WTC11 (cell line): ENCODE measurements around the gene KHDC1. TPM values are rescaled to one million over a fixed set of nuclear protein-coding genes. Genes with fewer than 3 reads are reported as not detected.
"Not testable (repeated sequence)": the region's sequence is repeated elsewhere in the genome, so short reads cannot be mapped to it uniquely, and the experiment has no call there.

Source experiments
- ATAC-seq: fragments of 200-7000 bp; cut with Tn5 transposase; 2 replicates; pipeline ENCODE4 v1.10.0; 2021; ENCODE audit warnings: mild to moderate bottlenecking, moderate library complexity
- CTCF ChIA-PET: fragments of 300-600 bp; sonication (Branson Sonifier 250); formaldehyde crosslinking; loops from one replicate; lab custom pipeline; 2021; ENCODE audit warnings: antibody characterized with exemption; lab: Charles Lee
- POLR2A ChIA-PET: fragments of 350-600 bp; sonication (Branson Sonifier 250); formaldehyde crosslinking; loops from one replicate; lab custom pipeline; 2021; ENCODE audit warnings: antibody characterized with exemption; lab: Charles Lee
- DNase-seq: peaks from one replicate; pipeline ENCODE4 v3.0.0; 2021; ENCODE audit warnings: low spot score
- H3K27ac Mint-ChIP-seq: 2 replicates; pipeline ENCODE4 v1.8.0; 2021; ENCODE audit warnings: mixed read lengths
- H3K27me3 Mint-ChIP-seq: 2 replicates; pipeline ENCODE4 v1.8.0; 2021; ENCODE audit warnings: low read depth, mild to moderate bottlenecking, moderate library complexity, mixed read lengths
- H3K36me3 Mint-ChIP-seq: 2 replicates; pipeline ENCODE4 v1.8.0; 2021; ENCODE audit warnings: mixed read lengths
- H3K4me1 Mint-ChIP-seq: 2 replicates; pipeline ENCODE4 v1.8.0; 2022; ENCODE audit warnings: mixed read lengths
- H3K4me3 Mint-ChIP-seq: 2 replicates; pipeline ENCODE4 v1.8.0; 2021; ENCODE audit warnings: mild to moderate bottlenecking, moderate library complexity, mixed read lengths
- H3K9me3 Mint-ChIP-seq: 2 replicates; pipeline ENCODE4 v1.8.0; 2021; ENCODE audit warnings: mixed read lengths
- ATF1 ChIP-seq: sonication (generic); formaldehyde crosslinking; IDR thresholded peaks from 2 replicates; pipeline ENCODE4 v1.8.1; 2023; ENCODE audit warnings: mild to moderate bottlenecking, moderate library complexity, missing genetic modification reagents
- ATF6 ChIP-seq: sonication (generic); formaldehyde crosslinking; IDR thresholded peaks from 2 replicates; pipeline ENCODE4 v1.8.1; 2023; ENCODE audit warnings: mild to moderate bottlenecking, missing genetic modification reagents
- CDX4 ChIP-seq: fragments of 250-450 bp; sonication (Bioruptor Pico); IDR thresholded peaks from 2 replicates; pipeline ENCODE4 v1.9.0; 2021; ENCODE audit warnings: moderate library complexity, mild to moderate bottlenecking, inconsistent platforms, borderline replicate concordance
- CTCF ChIP-seq: fragments of 200-600 bp; IDR thresholded peaks from 2 replicates; pipeline ENCODE4 v1.8.0; 2022; ENCODE audit warnings: antibody characterized with exemption
- ESRRA ChIP-seq: sonication (generic); formaldehyde crosslinking; IDR thresholded peaks from 2 replicates; pipeline ENCODE4 v1.8.1; 2022; ENCODE audit warnings: mild to moderate bottlenecking, missing genetic modification reagents, borderline replicate concordance
- GTF2I ChIP-seq: fragments of 250-450 bp; sonication (Bioruptor Pico); conservative IDR thresholded peaks from 2 replicates; pipeline ENCODE4 v1.4.0; 2021; ENCODE audit warnings: mild to moderate bottlenecking
- HMGXB4 ChIP-seq: sonication (generic); formaldehyde crosslinking; IDR thresholded peaks from 2 replicates; pipeline ENCODE4 v1.8.1; 2023; ENCODE audit warnings: mild to moderate bottlenecking, moderate library complexity, missing genetic modification reagents
- NFATC4 ChIP-seq: fragments of 250-450 bp; sonication (Bioruptor Pico); IDR thresholded peaks from 2 replicates; pipeline ENCODE4 v1.9.0; 2021; ENCODE audit warnings: mild to moderate bottlenecking
- NFYB ChIP-seq: sonication (generic); formaldehyde crosslinking; conservative IDR thresholded peaks from 2 replicates; pipeline ENCODE4 v1.8.0; 2022; ENCODE audit warnings: low read depth, missing genetic modification reagents
- SMAD3 ChIP-seq: sonication (generic); formaldehyde crosslinking; IDR thresholded peaks from 2 replicates; pipeline ENCODE4 v1.8.0; 2022; ENCODE audit warnings: missing genetic modification reagents, mild to moderate bottlenecking, borderline replicate concordance
- TCF7 ChIP-seq: sonication (generic); formaldehyde crosslinking; IDR thresholded peaks from 2 replicates; pipeline ENCODE4 v1.8.0; 2022; ENCODE audit warnings: mild to moderate bottlenecking, low read depth, missing genetic modification reagents, moderate library complexity
- TEAD1 ChIP-seq: sonication (generic); formaldehyde crosslinking; IDR thresholded peaks from 2 replicates; pipeline ENCODE4 v1.8.0; 2022; ENCODE audit warnings: mild to moderate bottlenecking, missing genetic modification reagents
- TP53 ChIP-seq: sonication (generic); formaldehyde crosslinking; IDR thresholded peaks from 2 replicates; pipeline ENCODE4 v1.8.1; 2023; ENCODE audit warnings: mild to moderate bottlenecking, missing genetic modification reagents
- USF2 ChIP-seq: sonication (generic); formaldehyde crosslinking; IDR thresholded peaks from 2 replicates; pipeline ENCODE4 v1.8.1; 2023; ENCODE audit warnings: mild to moderate bottlenecking, missing genetic modification reagents, moderate library complexity
- ZNF121 ChIP-seq: sonication (generic); formaldehyde crosslinking; IDR thresholded peaks from 2 replicates; pipeline ENCODE4 v1.8.0; 2023; ENCODE audit warnings: missing genetic modification reagents
- ZNF138 ChIP-seq: sonication (generic); formaldehyde crosslinking; conservative IDR thresholded peaks from 2 replicates; pipeline ENCODE4 v1.8.1; 2022; ENCODE audit warnings: mild to moderate bottlenecking, moderate library complexity, missing genetic modification reagents
- ZNF396 ChIP-seq: fragments of 250-450 bp; sonication (Bioruptor Pico); IDR thresholded peaks from 2 replicates; pipeline ENCODE4 v1.8.0; 2021; ENCODE audit warnings: mild to moderate bottlenecking, moderate library complexity, borderline replicate concordance
- total RNA-seq: library from RNA; stranded (reverse); gene quantifications from 3 replicates; pipeline ENCODE4 v1.2.3, GENCODE V29; 2021

Gene KHDC1
- total RNA-seq, 1 experiment from 2014 or later, result 8.9 TPM

GRCh38 chr6:73309535-73309784, 46.5 kb upstream of the KHDC1 start:
- peaks cover 6% of the 10 kb centered on the region for H3K9me3 Mint-ChIP-seq
- peaks cover 13% of the 10 kb centered on the region for H3K36me3 Mint-ChIP-seq
- ChIA-PET CTCF (interaction anchor here (0.6 to 3.0 kb wide), 24 partner anchors 10 to 693 kb away, joined by 3 to 48 read pairs (median 4); partner anchors contain the start of genes MTO1 and SLC17A5), POLR2A (interaction anchor here (0.8 to 1.3 kb wide), 2 partner anchors 80 to 152 kb away, joined by 3 to 9 read pairs; partner anchors contain the start of gene MTO1)
- ATAC-seq (no peak; the same call in 1 of the 2 replicates), DNase-seq (no peak)
- H3K4me3 Mint-ChIP-seq, result peak overlapping the region; percentile 95
- peaks cover 24% of the 10 kb centered on the region for H3K4me1 Mint-ChIP-seq
- peak overlapping the region; percentile 93 for H3K27ac Mint-ChIP-seq
- TF ChIP-seq ATF1 (no peak), TP53 (CRISPR knock-in tag) (peak; percentile 90; the same call in 1 of the 2 replicates), GTF2I (CRISPR knock-in tag) (no peak), ZNF121 (0 out of 2 replicates have a peak, but pooled peaks have one; percentile 27)
- H3K27me3 Mint-ChIP-seq, result peaks cover 36% of the 10 kb centered on the region

GRCh38 chr6:73308712-73309534, 45.9 kb upstream of the KHDC1 start:
- H3K9me3 Mint-ChIP-seq, result peaks cover 6% of the 10 kb centered on the region
- H3K4me1 Mint-ChIP-seq, result peaks cover 24% of the 10 kb centered on the region
- peaks cover 11% of the 10 kb centered on the region for H3K36me3 Mint-ChIP-seq
- ATAC-seq, result peak; percentile 68
- peak; percentile 26; the same call in 1 of the 2 replicates for TF ChIP-seq TEAD1 (CRISPR knock-in tag)
- TF ChIP-seq ZNF121, result peak; percentile 80
- no peak for TF ChIP-seq NFATC4 (CRISPR knock-in tag)
- ChIA-PET CTCF (interaction anchor here (0.6 to 3.0 kb wide), 24 partner anchors 9 to 693 kb away, joined by 3 to 48 read pairs (median 4); partner anchors contain the start of genes MTO1 and SLC17A5), POLR2A (interaction anchor here (0.8 to 1.3 kb wide), 2 partner anchors 80 to 152 kb away, joined by 3 to 9 read pairs; partner anchors contain the start of gene MTO1)
- peaks cover 33% of the 10 kb centered on the region for H3K27me3 Mint-ChIP-seq
- peak overlapping the region; percentile 95 for H3K4me3 Mint-ChIP-seq
- H3K27ac Mint-ChIP-seq, result peak overlapping the region; percentile 93
- peak; percentile 50 for DNase-seq

- ATAC-seq, H3K9me3 Mint-ChIP-seq, H3K36me3 Mint-ChIP-seq, POLR2A ChIA-PET, H3K27me3 Mint-ChIP-seq, H3K4me3 Mint-ChIP-seq, H3K27ac Mint-ChIP-seq, DNase-seq: not testable (repeated sequence)
- CTCF ChIA-PET, result interaction anchor here (0.6 kb wide), 1 partner anchor 26 kb away, joined by 5 read pairs; no protein-coding TSS in a partner anchor
- peaks cover 26% of the 10 kb centered on the region for H3K4me1 Mint-ChIP-seq
These were observed 40.8 kb upstream of the KHDC1 start for GRCh38 chr6:73303773-73304172.

GRCh38 chr6:73302339-73302738, 39.3 kb upstream of the KHDC1 start:
- ATAC-seq (no peak), DNase-seq (no peak)
- Mint-ChIP-seq H3K36me3 (peaks cover 11% of the 10 kb centered on the region), H3K27ac (no peak overlapping the region), H3K4me3 (no peak overlapping the region), H3K9me3 (no peaks in the 10 kb centered on the region), H3K4me1 (peaks cover 21% of the 10 kb centered on the region), H3K27me3 (no peaks in the 10 kb centered on the region)
- ChIA-PET CTCF (no interaction called here), POLR2A (no interaction called here)
- no peak for TF ChIP-seq NFATC4 (CRISPR knock-in tag)
- no peak for TF ChIP-seq ATF6 (CRISPR knock-in tag)
- no peak for TF ChIP-seq CTCF
- TF ChIP-seq HMGXB4, result no peak
- no peak for TF ChIP-seq USF2 (CRISPR knock-in tag)
- TF ChIP-seq TCF7 (CRISPR knock-in tag), result no peak
- TF ChIP-seq CDX4 (CRISPR knock-in tag), result no peak
- TF ChIP-seq SMAD3 (CRISPR knock-in tag), result no peak
- no peak for TF ChIP-seq NFYB (CRISPR knock-in tag)
- no peak for TF ChIP-seq ZNF138 (CRISPR knock-in tag)
- no peak for TF ChIP-seq ZNF396
- no peak for TF ChIP-seq ESRRA (CRISPR knock-in tag)
